PC-3 (cell line): ENCODE measurements around the gene PCNX2. TPM values are rescaled to one million over a fixed set of nuclear protein-coding genes. Genes with fewer than 3 reads are reported as not detected.

ENCODE experiments used
- ATAC-seq: fragments of 200-7000 bp; cut with Tn5 transposase; 2 replicates; pipeline ENCODE4 v1.9.1; 2020; ENCODE audit warnings: mild to moderate bottlenecking, moderate library complexity
- BruUV-seq: library from RNA; stranded (reverse); fragments of 400-500 nt; replicated peaks from 2 replicates; lab custom pipeline; 2021; lab: Mats Ljungman, UMichigan
- CTCF ChIA-PET: fragments of 300-600 bp; sonication (Branson Sonifier 250); formaldehyde crosslinking; loops from one replicate; lab custom pipeline; 2022; ENCODE audit warnings: antibody characterized with exemption; lab: Charles Lee
- POLR2A ChIA-PET: fragments of 300-600 bp; sonication (Branson Sonifier 250); formaldehyde crosslinking; loops from one replicate; lab custom pipeline; 2022; ENCODE audit warnings: antibody characterized with exemption; ENCODE audit not compliant: unreplicated experiment; lab: Charles Lee
- DNase-seq: peaks from one replicate; pipeline ENCODE4 v3.0.0-alpha.2; 2015
- H2AFZ ChIP-seq: fragments of 300-600 bp; sonication (generic); 2 replicates; pipeline ENCODE4 v1.6.0; 2016; ENCODE audit warnings: antibody characterized with exemption, low read length
- H3F3A ChIP-seq: fragments of 300-600 bp; sonication (generic); one replicate; pipeline ENCODE4 v1.6.0; 2017; ENCODE audit warnings: antibody characterized with exemption, low read length, control low read depth, mild to moderate bottlenecking; ENCODE audit not compliant: unreplicated experiment
- H3K27ac ChIP-seq: fragments of 300-600 bp; sonication (generic); 2 replicates; pipeline ENCODE4 v1.5.1; 2016; ENCODE audit warnings: mild to moderate bottlenecking, low read length
- H3K27me3 ChIP-seq: fragments of 300-600 bp; sonication (generic); 2 replicates; pipeline ENCODE4 v1.6.1; 2016; ENCODE audit warnings: low read length, mixed read lengths
- H3K36me3 ChIP-seq: fragments of 300-600 bp; sonication (generic); 2 replicates; pipeline ENCODE4 v1.6.1; 2016; ENCODE audit warnings: low read depth, mixed run types, low read length, mixed read lengths
- H3K4me1 ChIP-seq: fragments of 300-600 bp; sonication (generic); 2 replicates; pipeline ENCODE4 v1.5.1; 2016; ENCODE audit warnings: low read length; ENCODE audit not compliant: insufficient read depth
- H3K4me2 ChIP-seq: fragments of 300-600 bp; sonication (generic); 2 replicates; pipeline ENCODE4 v1.6.0; 2016; ENCODE audit warnings: low read length
- H3K4me3 ChIP-seq: fragments of 300-600 bp; sonication (generic); 2 replicates; pipeline ENCODE4 v1.5.1; 2016; ENCODE audit warnings: mild to moderate bottlenecking, low read length, mixed read lengths
- H3K79me2 ChIP-seq: fragments of 300-600 bp; sonication (generic); 2 replicates; pipeline ENCODE4 v1.6.1; 2017; ENCODE audit warnings: low read length, mixed read lengths
- H3K9ac ChIP-seq: fragments of 300-600 bp; sonication (generic); 2 replicates; pipeline ENCODE4 v1.6.0; 2016; ENCODE audit warnings: mild to moderate bottlenecking, low read length
- H3K9me2 ChIP-seq: fragments of 300-600 bp; sonication (generic); replicated peaks from 2 replicates; pipeline ENCODE4 v1.6.1; 2016; ENCODE audit warnings: mixed run types, low read length, mixed read lengths
- H3K9me3 ChIP-seq: fragments of 300-600 bp; sonication (generic); 2 replicates; pipeline ENCODE4 v1.6.1; 2016; ENCODE audit warnings: low read length, mixed read lengths
- H4K20me1 ChIP-seq: fragments of 300-600 bp; sonication (generic); 2 replicates; pipeline ENCODE4 v1.6.1; 2016; ENCODE audit warnings: low read length, mixed read lengths
- CTCF ChIP-seq: fragments of 300-600 bp; sonication (generic); conservative IDR thresholded peaks from 2 replicates; pipeline ENCODE4 v1.5.1; 2017; ENCODE audit warnings: antibody characterized with exemption, low read depth, mild to moderate bottlenecking, low read length
- EZH2 ChIP-seq: fragments of 300-600 bp; sonication (generic); IDR thresholded peaks from one replicate; pipeline ENCODE4 v1.6.1; 2017; ENCODE audit warnings: antibody characterized with exemption, mild to moderate bottlenecking, low read length; ENCODE audit not compliant: unreplicated experiment
- EZH2phosphoT487 ChIP-seq: fragments of 300-600 bp; sonication (generic); IDR thresholded peaks from 2 replicates; pipeline ENCODE4 v1.6.1; 2018; ENCODE audit warnings: mild to moderate bottlenecking, antibody characterized with exemption, low read length, borderline replicate concordance
- intact Hi-C: fragments of 100-400 bp; cut with micrococcal nuclease; formaldehyde crosslinking; loops from 2 replicates; pipeline ENCODE4 v1.9.0; 2023
- total RNA-seq: library from RNA; depleted of rRNA; stranded (reverse); fragments of >200 nt; gene quantifications from 2 replicates; pipeline ENCODE4 v1.2.3, GENCODE V29; 2014

PCNX2 gene
- total RNA-seq, 1 experiment from 2014 or later, result 17.3 TPM

GRCh38 chr1:232965912-232966217 lies 329.7 kb downstream of the PCNX2 start:
- H3K27ac ChIP-seq, result no peak overlapping the region
- H4K20me1 ChIP-seq, result no peaks in the 10 kb centered on the region
- H3K4me2 ChIP-seq, result no peak overlapping the region
- ATAC-seq (no peak), DNase-seq (no peak)
- intact Hi-C loops, result no loop called here
- CTCF ChIA-PET, result no interaction called here
- TF ChIP-seq EZH2phosphoT487 (no peak), EZH2 (no peak), CTCF (no peak)
- H3K9ac ChIP-seq, result no peak overlapping the region
- H2AFZ ChIP-seq, result no peak overlapping the region
- BruUV-seq, result no TSS peak
- no peak overlapping the region for H3K4me3 ChIP-seq
- no peaks in the 10 kb centered on the region for H3K27me3 ChIP-seq
- H3K9me2 ChIP-seq, result no peaks in the 10 kb centered on the region
- POLR2A ChIA-PET, result no interaction called here
- no peaks in the 10 kb centered on the region for H3F3A ChIP-seq
- no peaks in the 10 kb centered on the region for H3K4me1 ChIP-seq
- no peaks in the 10 kb centered on the region for H3K79me2 ChIP-seq
- no peaks in the 10 kb centered on the region for H3K9me3 ChIP-seq
- peaks cover 15% of the 10 kb centered on the region for H3K36me3 ChIP-seq

- POLR2A ChIA-PET, result no interaction called here
- H2AFZ ChIP-seq, result no peak overlapping the region
These were observed 330.2 kb downstream of the PCNX2 start for GRCh38 chr1:232965124-232965911.

More at GRCh38 chr1:232965124-232965911, 330.2 kb downstream of the PCNX2 start:
- Histone ChIP-seq H3K27me3 (no peaks in the 10 kb centered on the region), H3K9me2 (no peaks in the 10 kb centered on the region), H3K79me2 (no peaks in the 10 kb centered on the region), H3K9ac (no peak overlapping the region), H4K20me1 (no peaks in the 10 kb centered on the region), H3K4me2 (no peak overlapping the region), H3K4me3 (no peak overlapping the region), H3K9me3 (no peaks in the 10 kb centered on the region), H3K4me1 (no peaks in the 10 kb centered on the region), H3F3A (no peaks in the 10 kb centered on the region), H3K27ac (no peak overlapping the region), H3K36me3 (peaks cover 12% of the 10 kb centered on the region)
- DNase-seq, result no peak
- intact Hi-C loops, result no loop called here
- TF ChIP-seq CTCF, result no peak
- no peak for TF ChIP-seq EZH2
- no peak for TF ChIP-seq EZH2phosphoT487
- no TSS peak for BruUV-seq
- no peak for ATAC-seq
- CTCF ChIA-PET, result no interaction called here
